IgD-negative memory B cell (primary cell): ENCODE results near the gene ATP13A4. TPM values are rescaled to one million over a fixed set of nuclear protein-coding genes. Genes with fewer than 3 reads are reported as not detected.
A peak's percentile ranks its signal among the peaks of the same experiment; 100 is the strongest.

ENCODE experiments used
- H3K27ac Mint-ChIP-seq, 3 donors: one replicate each; pipeline ENCODE4 v1.8.0; 2020 to 2022; ENCODE audit warnings: mild to moderate bottlenecking in 3 of 3, mixed read lengths in 3 of 3, moderate library complexity in 1 of 3
- H3K27me3 Mint-ChIP-seq: one replicate; pipeline ENCODE4 v1.8.0; 2021; ENCODE audit warnings: mixed read lengths
- H3K36me3 Mint-ChIP-seq: one replicate; pipeline ENCODE4 v1.8.0; 2020; ENCODE audit warnings: mild to moderate bottlenecking, mixed read lengths
- H3K4me1 Mint-ChIP-seq, 3 donors: one replicate each; pipeline ENCODE4 v1.8.0; 2020 to 2022; ENCODE audit warnings: mixed read lengths in 3 of 3, mild to moderate bottlenecking in 1 of 3
- H3K4me3 Mint-ChIP-seq, 4 donors: one replicate each; pipeline ENCODE4 v1.8.0; 2020 to 2022; ENCODE audit warnings: mild to moderate bottlenecking in 4 of 4, mixed read lengths in 4 of 4, moderate library complexity in 3 of 4
- H3K9me3 Mint-ChIP-seq, 3 donors: one replicate each; pipeline ENCODE4 v1.8.0; 2020 to 2021; ENCODE audit warnings: mixed read lengths in 3 of 3, mild to moderate bottlenecking in 1 of 3
- polyA plus RNA-seq: library from polyadenylated mRNA; unstranded; fragments of 300-500 nt; fragmentation: Illumina TruSeq; gene quantifications from one replicate; pipeline ENCODE4 v1.2.3, GENCODE V29; 2021

Gene ATP13A4
- polyA plus RNA-seq = 0.85 TPM

DNA sequence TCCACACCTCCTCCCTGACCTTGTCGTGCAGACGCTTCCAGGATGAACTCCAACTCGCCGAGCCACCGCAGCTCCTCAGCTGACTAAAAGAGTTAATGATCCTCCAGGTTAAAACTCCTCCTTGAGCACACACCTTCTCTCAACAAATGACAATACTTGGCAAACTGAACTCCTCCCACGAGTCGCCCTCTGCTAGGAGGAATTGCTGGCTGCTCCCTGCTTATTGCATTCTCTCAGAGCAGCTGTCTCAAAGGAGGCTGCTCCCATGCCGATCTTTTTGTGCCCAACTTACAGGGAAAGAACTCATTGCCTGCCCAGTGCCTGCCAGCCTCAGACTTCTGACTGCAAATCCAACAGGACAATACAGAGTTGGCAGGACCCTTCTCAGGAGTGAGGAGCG lies at the start of gene ATP13A4:
Gene ATP13A4, minus strand, starts transcription at position 85 of the 400 bp plus-strand sequence. CDS start 96 bp downstream, outside the sequence.
- Mint-ChIP-seq H3K4me3 (peak within 1 kb of the TSS in 1 of 4 donors; percentile 31), H3K27me3 (peaks cover 1% of the 10 kb centered on the region), H3K4me1 (no peaks in the 10 kb centered on the region), H3K36me3 (peaks cover 1% of the 10 kb centered on the region), H3K9me3 (no peaks in the 10 kb centered on the region), H3K27ac (no peak within 1 kb of the TSS)

DNA sequence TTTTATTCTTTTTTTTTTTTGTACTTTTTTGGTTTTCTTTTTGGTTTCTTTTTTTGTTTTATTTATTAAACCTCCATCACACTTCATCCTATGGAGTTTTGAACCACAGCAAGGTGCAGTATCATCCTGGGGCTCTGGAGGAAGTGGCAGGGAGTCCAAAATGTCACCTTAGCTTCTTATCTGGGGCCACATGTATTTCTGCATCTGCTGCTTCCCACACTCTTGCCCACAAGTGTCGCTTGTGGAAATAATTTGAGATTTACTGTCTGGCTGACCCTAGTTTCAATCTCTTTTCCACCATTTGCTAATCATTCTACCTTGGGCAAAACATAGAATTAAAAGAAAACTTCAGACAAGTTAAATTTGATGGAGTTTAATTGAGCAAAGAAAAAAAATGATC lies 44.7 kb upstream of the ATP13A4 start:
- H3K27me3 Mint-ChIP-seq = no peaks in the 10 kb centered on the region
- H3K27ac Mint-ChIP-seq = no peak overlapping the region
- H3K9me3 Mint-ChIP-seq = no peaks in the 10 kb centered on the region
- H3K4me1 Mint-ChIP-seq = peaks cover 29 to 44% (median 31%) of the 10 kb centered on the region in 3 donors
- H3K4me3 Mint-ChIP-seq = no peak overlapping the region
- peaks cover 5% of the 10 kb centered on the region for H3K36me3 Mint-ChIP-seq

DNA sequence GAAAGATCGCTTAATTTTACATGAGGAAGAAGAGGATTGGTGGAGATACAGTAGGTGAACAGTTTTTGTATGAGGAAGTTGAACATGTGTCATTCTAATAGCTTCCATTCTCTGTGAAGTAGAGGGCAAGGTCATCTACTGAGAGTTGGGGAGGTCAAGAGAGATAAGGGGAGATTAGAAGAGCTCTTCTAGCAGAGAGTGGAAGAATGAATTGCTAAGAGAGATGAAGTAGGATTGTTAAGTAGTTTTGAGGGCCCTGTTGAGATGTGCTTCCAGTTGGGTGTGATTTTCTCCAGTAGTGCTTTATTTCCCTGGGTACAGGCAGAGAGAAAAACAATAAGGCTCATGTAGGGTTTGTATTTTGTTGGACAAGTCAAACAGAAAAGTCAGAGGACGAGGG lies 43.5 kb upstream of the ATP13A4 start:
- Mint-ChIP-seq H3K4me1 (peaks cover 38 to 46% (median 40%) of the 10 kb centered on the region in 3 donors), H3K27ac (peak overlapping the region in 1 of 3 donors; percentile 40), H3K36me3 (peaks cover 5% of the 10 kb centered on the region), H3K4me3 (peak overlapping the region in 2 of 4 donors; percentile 28 to 46), H3K9me3 (no peaks in the 10 kb centered on the region), H3K27me3 (no peaks in the 10 kb centered on the region)

- Mint-ChIP-seq H3K9me3 (no peaks in the 10 kb centered on the region), H3K4me1 (peaks cover 32 to 48% (median 42%) of the 10 kb centered on the region in 3 donors), H3K36me3 (peaks cover 2% of the 10 kb centered on the region), H3K27ac (peak overlapping the region in 2 of 3 donors; percentile 53 to 80), H3K4me3 (peak overlapping the region in 3 of 4 donors; percentile 41 to 79 (median 70)), H3K27me3 (no peaks in the 10 kb centered on the region)
These were observed 41.3 kb upstream of the ATP13A4 start for GRCh38 chr3:193595939-193596487.

GRCh38 chr3:193594946-193595689 lies 40.4 kb upstream of the ATP13A4 start:
- H3K36me3 Mint-ChIP-seq = peaks cover 3% of the 10 kb centered on the region
- H3K9me3 Mint-ChIP-seq = no peaks in the 10 kb centered on the region
- H3K27ac Mint-ChIP-seq = peak overlapping the region in 1 of 3 donors; percentile 80

GRCh38 chr3:193593668-193594030 lies 39.0 kb upstream of the ATP13A4 start:
- Mint-ChIP-seq H3K27me3 (no peaks in the 10 kb centered on the region), H3K4me1 (peaks cover 31 to 46% (median 39%) of the 10 kb centered on the region in 3 donors), H3K27ac (peak overlapping the region; percentile 66 to 95 (median 82)), H3K36me3 (peaks cover 6% of the 10 kb centered on the region), H3K9me3 (no peaks in the 10 kb centered on the region), H3K4me3 (peak overlapping the region; percentile 83 to 98 (median 94))

More at GRCh38 chr3:193594946-193595689, 40.4 kb upstream of the ATP13A4 start:
- peaks cover 30 to 48% (median 42%) of the 10 kb centered on the region in 3 donors for H3K4me1 Mint-ChIP-seq
- H3K27me3 Mint-ChIP-seq = no peaks in the 10 kb centered on the region
- H3K4me3 Mint-ChIP-seq = peak overlapping the region in 3 of 4 donors; percentile 70 to 98 (median 96)

GRCh38 chr3:193592841-193593667 lies 38.4 kb upstream of the ATP13A4 start, which contains the start of gene OPA1:
Gene OPA1, plus strand, starts transcription at chr3:193593208. Its CDS starts 170 bp downstream, at chr3:193593378.
- Mint-ChIP-seq H3K27me3 (no peaks in the 10 kb centered on the region), H3K27ac (peak within 1 kb of the TSS; percentile 66 to 95 (median 82)), H3K4me3 (peak within 1 kb of the TSS; percentile 83 to 98 (median 94)), H3K4me1 (peaks cover 26 to 40% (median 33%) of the 10 kb centered on the region in 3 donors), H3K36me3 (peaks cover 6% of the 10 kb centered on the region), H3K9me3 (no peaks in the 10 kb centered on the region)

DNA sequence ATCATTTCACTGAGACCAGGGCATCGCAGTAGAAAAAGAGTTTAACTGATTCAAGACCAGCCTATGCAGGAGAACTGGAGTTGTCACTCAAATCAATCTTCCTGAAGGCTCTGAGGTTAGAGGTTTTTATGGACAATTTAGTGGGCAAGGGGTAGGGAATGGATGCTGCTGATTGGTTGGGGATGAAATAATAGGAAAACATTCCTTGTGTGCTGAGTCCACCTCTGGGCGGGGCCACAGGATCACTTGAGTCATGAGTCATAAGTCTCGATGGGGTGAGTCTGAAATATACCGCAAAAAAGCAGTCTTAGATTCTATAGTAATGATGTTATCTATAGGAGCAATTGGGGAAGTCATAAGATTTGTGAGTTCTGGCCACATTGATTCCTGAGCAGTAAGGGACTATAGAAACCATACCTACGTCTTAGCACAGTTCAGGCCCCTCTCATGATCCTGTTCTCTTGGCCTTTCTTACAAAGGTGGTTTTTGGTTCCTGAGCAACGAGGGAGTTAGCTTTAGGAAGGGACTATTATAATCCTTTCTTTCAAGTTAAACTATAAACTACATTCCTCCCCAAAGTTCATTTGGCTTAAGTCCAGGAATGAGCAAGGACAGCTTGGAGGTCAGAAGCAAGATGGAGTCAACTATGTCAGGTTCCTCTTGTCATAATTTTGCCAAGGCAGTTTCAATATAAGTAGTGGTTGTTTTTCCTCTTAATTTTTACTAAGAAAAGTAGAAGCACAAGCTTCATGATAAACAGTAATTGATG lies 35.6 kb upstream of the ATP13A4 start:
- H3K27me3 Mint-ChIP-seq = no peaks in the 10 kb centered on the region
- peaks cover 5% of the 10 kb centered on the region for H3K36me3 Mint-ChIP-seq
- H3K9me3 Mint-ChIP-seq = peaks cover 0 to 2% (median 0%) of the 10 kb centered on the region in 3 donors
- H3K4me1 Mint-ChIP-seq = peaks cover 11 to 28% (median 22%) of the 10 kb centered on the region in 3 donors
- H3K27ac Mint-ChIP-seq = no peak overlapping the region
- H3K4me3 Mint-ChIP-seq = peak overlapping the region in 2 of 4 donors; percentile 39 to 83

DNA sequence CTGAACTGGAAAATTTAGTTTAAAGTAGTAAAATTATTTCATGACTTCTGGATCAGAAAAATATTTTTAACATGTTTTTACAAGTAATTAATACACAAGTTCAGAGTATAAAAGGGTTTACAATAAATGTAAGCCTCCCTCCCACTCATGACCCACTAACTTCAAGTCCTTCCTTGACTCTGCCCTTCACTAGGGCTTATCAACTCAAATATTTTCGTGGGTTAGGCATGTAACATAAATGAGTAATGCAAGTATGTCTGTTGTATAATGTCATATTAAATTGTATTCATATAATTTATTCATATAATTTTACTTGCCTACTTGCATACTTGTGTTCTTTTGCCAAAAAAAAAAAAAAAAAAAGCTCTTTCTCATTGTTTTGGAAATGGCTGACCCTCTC lies 34.9 kb upstream of the ATP13A4 start:
- H3K36me3 Mint-ChIP-seq = peaks cover 6% of the 10 kb centered on the region
- H3K27ac Mint-ChIP-seq = no peak overlapping the region
- H3K27me3 Mint-ChIP-seq = no peaks in the 10 kb centered on the region
- peaks cover 10 to 23% (median 18%) of the 10 kb centered on the region in 3 donors for H3K4me1 Mint-ChIP-seq
- peaks cover 0 to 2% (median 0%) of the 10 kb centered on the region in 3 donors for H3K9me3 Mint-ChIP-seq
- peak overlapping the region in 1 of 4 donors; percentile 83 for H3K4me3 Mint-ChIP-seq

GRCh38 chr3:193589129-193589528 lies 34.4 kb upstream of the ATP13A4 start:
- no peak overlapping the region for H3K4me3 Mint-ChIP-seq
- peaks cover 6% of the 10 kb centered on the region for H3K36me3 Mint-ChIP-seq
- H3K9me3 Mint-ChIP-seq = peaks cover 0 to 2% (median 0%) of the 10 kb centered on the region in 3 donors
- no peak overlapping the region for H3K27ac Mint-ChIP-seq
- peaks cover 10 to 20% (median 13%) of the 10 kb centered on the region in 3 donors for H3K4me1 Mint-ChIP-seq
- H3K27me3 Mint-ChIP-seq = no peaks in the 10 kb centered on the region

- H3K9me3 Mint-ChIP-seq = peaks cover 0 to 2% (median 0%) of the 10 kb centered on the region in 3 donors
- peaks cover 0 to 5% (median under 1%) of the 10 kb centered on the region in 3 donors for H3K4me1 Mint-ChIP-seq
- peaks cover 6% of the 10 kb centered on the region for H3K36me3 Mint-ChIP-seq
- H3K27ac Mint-ChIP-seq = no peak overlapping the region
- no peaks in the 10 kb centered on the region for H3K27me3 Mint-ChIP-seq
- no peak overlapping the region for H3K4me3 Mint-ChIP-seq
These were observed 31.8 kb upstream of the ATP13A4 start for GRCh38 chr3:193586526-193586925.

DNA sequence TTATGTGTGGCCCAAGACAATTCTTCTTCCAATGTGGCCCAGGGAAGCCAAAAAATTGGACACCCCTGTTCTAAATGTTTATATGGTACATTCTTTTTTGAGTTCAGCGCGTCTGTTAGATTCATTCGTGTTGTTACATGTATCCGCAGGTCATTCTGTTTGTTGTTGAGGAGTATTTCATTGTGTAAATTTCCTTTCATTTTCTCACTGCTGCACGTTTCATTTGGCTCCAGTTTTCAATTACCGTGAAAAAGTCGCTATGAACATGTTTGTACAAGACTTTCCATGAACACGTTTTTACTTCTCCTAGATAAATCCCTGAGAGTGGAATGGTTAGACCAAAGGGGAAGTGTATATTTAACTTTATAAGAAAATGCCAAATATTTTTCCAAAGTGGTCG lies 30.8 kb upstream of the ATP13A4 start:
- H3K9me3 Mint-ChIP-seq = peaks cover 0 to 2% (median 0%) of the 10 kb centered on the region in 3 donors
- H3K27me3 Mint-ChIP-seq = no peaks in the 10 kb centered on the region
- H3K36me3 Mint-ChIP-seq = peaks cover 6% of the 10 kb centered on the region
- H3K4me3 Mint-ChIP-seq = no peak overlapping the region
- H3K4me1 Mint-ChIP-seq = peaks cover 0 to 5% (median 0%) of the 10 kb centered on the region in 3 donors
- no peak overlapping the region for H3K27ac Mint-ChIP-seq

GRCh38 chr3:193574488-193575070 lies 19.9 kb upstream of the ATP13A4 start:
- no peaks in the 10 kb centered on the region for H3K27me3 Mint-ChIP-seq
- no peak overlapping the region for H3K4me3 Mint-ChIP-seq
- H3K27ac Mint-ChIP-seq = no peak overlapping the region
- no peaks in the 10 kb centered on the region for H3K9me3 Mint-ChIP-seq
- peaks cover 3% of the 10 kb centered on the region for H3K36me3 Mint-ChIP-seq
- H3K4me1 Mint-ChIP-seq = peaks cover 0 to 1% (median 0%) of the 10 kb centered on the region in 3 donors
